ENCODE results near the gene NYNRIN.

- TF ChIP-seq CTCF (IDR thresholded peaks at IDR 0.05) (peak; percentile 49), EZH2phosphoT487 (IDR thresholded peaks at IDR 0.05) (no peak)
Measured at GRCh38 chr14:24376448-24377070, 22.2 kb upstream of the NYNRIN start.
